SK-N-SH treated with all-trans-retinoic acid at 6 μM for 48 hours (cell line): ENCODE measurements around the gene GON4L.

ENCODE experiments used
- ARNTL ChIP-seq: fragments of 450-650 bp; formaldehyde crosslinking; IDR thresholded peaks from 2 replicates; pipeline ENCODE4 v1.5.0; 2020; ENCODE audit warnings: low read depth, mild to moderate bottlenecking, moderate library complexity, borderline replicate concordance
- BACH2 ChIP-seq: fragments of 250-450 bp; sonication (Bioruptor Pico); IDR thresholded peaks from 2 replicates; pipeline ENCODE4 v1.9.0; 2021; ENCODE audit warnings: mild to moderate bottlenecking, borderline replicate concordance
- CSDC2 ChIP-seq: fragments of 250-450 bp; sonication (Bioruptor Pico); IDR thresholded peaks from 2 replicates; pipeline ENCODE4 v1.5.0; 2020; ENCODE audit warnings: mild to moderate bottlenecking, moderate library complexity
- ESRRG ChIP-seq: fragments of 250-450 bp; sonication (Bioruptor Pico); IDR thresholded peaks from 2 replicates; pipeline ENCODE4 v1.6.1; 2021; ENCODE audit warnings: mild to moderate bottlenecking
- GLIS3 ChIP-seq: fragments of 250-450 bp; sonication (Bioruptor Pico); IDR thresholded peaks from 2 replicates; pipeline ENCODE4 v1.5.0; 2020; ENCODE audit warnings: mild to moderate bottlenecking, moderate library complexity
- RARB ChIP-seq: fragments of 250-450 bp; sonication (Bioruptor Pico); IDR thresholded peaks from 2 replicates; pipeline ENCODE4 v1.8.0; 2021; ENCODE audit warnings: mild to moderate bottlenecking, moderate library complexity
- TOX ChIP-seq: fragments of 250-450 bp; sonication (Bioruptor Pico); IDR thresholded peaks from 2 replicates; pipeline ENCODE4 v1.8.0; 2021; ENCODE audit warnings: mild to moderate bottlenecking, moderate library complexity, borderline replicate concordance
- ZFP3 ChIP-seq: fragments of 250-450 bp; sonication (Bioruptor Pico); IDR thresholded peaks from 2 replicates; pipeline ENCODE4 v1.5.0; 2020; ENCODE audit warnings: mild to moderate bottlenecking, moderate library complexity
- ZFP30 ChIP-seq: fragments of 450-650 bp; formaldehyde crosslinking; IDR thresholded peaks from 2 replicates; pipeline ENCODE4 v1.5.0; 2022; ENCODE audit warnings: mild to moderate bottlenecking, moderate library complexity
- ZNF8 ChIP-seq: fragments of 450-650 bp; formaldehyde crosslinking; IDR thresholded peaks from 2 replicates; pipeline ENCODE4 v1.5.0; 2020; ENCODE audit warnings: mild to moderate bottlenecking, moderate library complexity
- TF ChIP-seq, protein P1 (sequence below): fragments of 250-450 bp; sonication (Bioruptor Pico); IDR thresholded peaks from 2 replicates; pipeline ENCODE4 v1.8.0; 2020; ENCODE audit warnings: mild to moderate bottlenecking, moderate library complexity, borderline replicate concordance

DNA sequence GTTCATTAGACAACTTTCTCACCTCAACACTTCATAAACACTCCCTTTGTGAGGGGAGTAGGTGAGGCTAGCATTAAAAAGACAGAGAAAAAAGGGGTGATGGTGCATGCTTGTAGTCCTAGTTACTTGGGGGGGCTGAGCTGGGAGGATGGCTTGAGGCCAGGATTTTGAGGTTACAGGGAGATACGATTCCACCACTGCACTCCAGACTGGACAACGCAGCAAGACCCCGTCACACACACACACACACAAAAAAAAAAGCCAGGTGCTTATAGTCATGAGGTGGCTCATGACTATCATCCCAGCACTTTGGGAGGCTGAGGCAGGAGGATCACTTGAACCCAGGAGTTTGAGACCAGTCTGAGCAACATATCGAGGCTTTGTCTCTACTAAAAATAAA lies 29.6 kb downstream of the GON4L start:
- no peak for TF ChIP-seq ZFP3 (CRISPR knock-in tag)
- no peak for TF ChIP-seq TOX (CRISPR knock-in tag)
- no peak for TF ChIP-seq ZFP30 (CRISPR knock-in tag)
- TF ChIP-seq, protein P1, sequence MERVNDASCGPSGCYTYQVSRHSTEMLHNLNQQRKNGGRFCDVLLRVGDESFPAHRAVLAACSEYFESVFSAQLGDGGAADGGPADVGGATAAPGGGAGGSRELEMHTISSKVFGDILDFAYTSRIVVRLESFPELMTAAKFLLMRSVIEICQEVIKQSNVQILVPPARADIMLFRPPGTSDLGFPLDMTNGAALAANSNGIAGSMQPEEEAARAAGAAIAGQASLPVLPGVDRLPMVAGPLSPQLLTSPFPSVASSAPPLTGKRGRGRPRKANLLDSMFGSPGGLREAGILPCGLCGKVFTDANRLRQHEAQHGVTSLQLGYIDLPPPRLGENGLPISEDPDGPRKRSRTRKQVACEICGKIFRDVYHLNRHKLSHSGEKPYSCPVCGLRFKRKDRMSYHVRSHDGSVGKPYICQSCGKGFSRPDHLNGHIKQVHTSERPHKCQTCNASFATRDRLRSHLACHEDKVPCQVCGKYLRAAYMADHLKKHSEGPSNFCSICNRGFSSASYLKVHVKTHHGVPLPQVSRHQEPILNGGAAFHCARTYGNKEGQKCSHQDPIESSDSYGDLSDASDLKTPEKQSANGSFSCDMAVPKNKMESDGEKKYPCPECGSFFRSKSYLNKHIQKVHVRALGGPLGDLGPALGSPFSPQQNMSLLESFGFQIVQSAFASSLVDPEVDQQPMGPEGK (CRISPR knock-in tag) = no peak
- no peak for TF ChIP-seq CSDC2 (CRISPR knock-in tag)
- TF ChIP-seq GLIS3 (CRISPR knock-in tag) = no peak
- no peak for TF ChIP-seq ARNTL
- no peak for TF ChIP-seq RARB (CRISPR knock-in tag)
- no peak for TF ChIP-seq ZNF8 (CRISPR knock-in tag)
- no peak for TF ChIP-seq BACH2 (CRISPR knock-in tag)
- TF ChIP-seq ESRRG (CRISPR knock-in tag) = no peak
